ENCODE measurements around the gene PCYT2. TPM values are rescaled to one million over a fixed set of nuclear protein-coding genes. Genes with fewer than 3 reads are reported as not detected.

PCYT2 gene
- polyA plus RNA-seq, 1 donor (not counting 4 experiments of a cell fraction or from before 2014, with no cell fraction given): 38.1 TPM

DNA sequence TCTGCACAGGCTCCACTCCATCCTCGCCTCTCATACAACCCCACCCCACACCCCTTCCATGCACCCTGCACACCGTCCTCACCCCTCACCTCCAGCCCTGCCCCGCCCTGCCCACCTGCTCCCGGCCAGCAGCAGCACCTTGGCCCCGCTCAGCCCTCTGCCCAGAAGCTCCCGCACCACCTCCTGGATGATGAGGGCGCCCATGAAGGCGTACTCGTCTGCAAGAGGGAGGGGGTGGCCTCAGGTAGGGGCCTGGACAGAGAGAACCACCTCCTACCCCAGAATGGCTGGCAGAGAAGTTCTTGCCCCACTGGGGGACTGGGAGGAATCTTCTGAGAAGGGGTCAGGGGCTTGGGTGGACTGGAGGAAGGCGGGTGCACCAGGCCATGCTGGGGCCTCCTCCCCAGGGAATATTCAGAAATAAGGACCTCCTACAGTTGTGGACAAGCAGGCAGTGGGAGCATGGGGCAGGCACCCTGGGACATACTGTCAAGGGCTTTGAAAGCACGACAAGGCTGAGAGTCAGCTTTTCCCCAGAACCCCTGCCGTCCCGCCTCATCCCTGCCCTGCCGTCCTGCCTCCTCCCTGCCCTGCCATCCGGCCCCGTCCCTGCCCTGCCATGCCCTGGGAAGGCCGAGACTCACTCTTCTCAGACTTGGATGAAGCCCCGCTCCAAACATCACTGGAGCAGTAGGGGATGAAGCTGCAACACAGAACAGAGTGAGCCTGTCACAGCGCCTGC, 46.7 kb upstream of the PCYT2 start:
- Histone ChIP-seq H3K36me3 (ENCODE audit: control insufficient read depth in 2 of 2, extremely low read depth in 1 of 2, insufficient read depth in 2 of 2, low read length in 2 of 2) (no peaks in the 10 kb centered on the region), H3K9me3 (ENCODE audit: control insufficient read depth, low read depth, low read length) (no peaks in the 10 kb centered on the region), H4K20me1 (ENCODE audit: control insufficient read depth, extremely low read depth, insufficient read depth, low read length) (no peaks in the 10 kb centered on the region), H3K27me3 (ENCODE audit: control insufficient read depth, extremely low read depth, insufficient read depth, low read length) (peaks cover 60% of the 10 kb centered on the region), H2AFZ (ENCODE audit: control insufficient read depth, low read length) (no peak overlapping the region), H3K27ac (ENCODE audit: control insufficient read depth, insufficient read depth, low read length) (no peak overlapping the region), H3K9me1 (ENCODE audit: control insufficient read depth, extremely low read depth, insufficient read depth, low read length) (no peaks in the 10 kb centered on the region), H3K79me2 (ENCODE audit: control insufficient read depth, insufficient read depth, low read length) (no peaks in the 10 kb centered on the region), H3K4me1 (ENCODE audit: control insufficient read depth, extremely low read depth, insufficient read depth, low read length) (no peaks in the 10 kb centered on the region), H3K9ac (ENCODE audit: control insufficient read depth, extremely low read depth, insufficient read depth, low read length) (no peak overlapping the region), H3K4me3 (ENCODE audit: control insufficient read depth in 2 of 3, extremely low read depth in 1 of 3, insufficient read depth in 2 of 3, low read depth in 1 of 3, low read length in 3 of 3) (no peak overlapping the region), H3K4me2 (ENCODE audit: control insufficient read depth, extremely low read depth, insufficient read depth, low read depth, low read length) (no peak overlapping the region)
- FAIRE-seq: no peak
- TF ChIP-seq, protein P1, sequence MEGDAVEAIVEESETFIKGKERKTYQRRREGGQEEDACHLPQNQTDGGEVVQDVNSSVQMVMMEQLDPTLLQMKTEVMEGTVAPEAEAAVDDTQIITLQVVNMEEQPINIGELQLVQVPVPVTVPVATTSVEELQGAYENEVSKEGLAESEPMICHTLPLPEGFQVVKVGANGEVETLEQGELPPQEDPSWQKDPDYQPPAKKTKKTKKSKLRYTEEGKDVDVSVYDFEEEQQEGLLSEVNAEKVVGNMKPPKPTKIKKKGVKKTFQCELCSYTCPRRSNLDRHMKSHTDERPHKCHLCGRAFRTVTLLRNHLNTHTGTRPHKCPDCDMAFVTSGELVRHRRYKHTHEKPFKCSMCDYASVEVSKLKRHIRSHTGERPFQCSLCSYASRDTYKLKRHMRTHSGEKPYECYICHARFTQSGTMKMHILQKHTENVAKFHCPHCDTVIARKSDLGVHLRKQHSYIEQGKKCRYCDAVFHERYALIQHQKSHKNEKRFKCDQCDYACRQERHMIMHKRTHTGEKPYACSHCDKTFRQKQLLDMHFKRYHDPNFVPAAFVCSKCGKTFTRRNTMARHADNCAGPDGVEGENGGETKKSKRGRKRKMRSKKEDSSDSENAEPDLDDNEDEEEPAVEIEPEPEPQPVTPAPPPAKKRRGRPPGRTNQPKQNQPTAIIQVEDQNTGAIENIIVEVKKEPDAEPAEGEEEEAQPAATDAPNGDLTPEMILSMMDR (optimal IDR thresholded peaks at IDR 0.05 in 1 of 3, IDR thresholded peaks at IDR 0.05 in 1 of 3, conservative IDR thresholded peaks at IDR 0.05 in 1 of 3; ENCODE audit: extremely low read depth in 1 of 3, insufficient read depth in 2 of 3, low read length in 3 of 3): no peak
- dilution Hi-C loops (cut with MboI; ENCODE audit: extremely low pct_ligation_motif_present, low sequenced_read_pairs): no loop called here
- no peak for DNase-seq (ENCODE audit: low read depth, low spot score)

DNA sequence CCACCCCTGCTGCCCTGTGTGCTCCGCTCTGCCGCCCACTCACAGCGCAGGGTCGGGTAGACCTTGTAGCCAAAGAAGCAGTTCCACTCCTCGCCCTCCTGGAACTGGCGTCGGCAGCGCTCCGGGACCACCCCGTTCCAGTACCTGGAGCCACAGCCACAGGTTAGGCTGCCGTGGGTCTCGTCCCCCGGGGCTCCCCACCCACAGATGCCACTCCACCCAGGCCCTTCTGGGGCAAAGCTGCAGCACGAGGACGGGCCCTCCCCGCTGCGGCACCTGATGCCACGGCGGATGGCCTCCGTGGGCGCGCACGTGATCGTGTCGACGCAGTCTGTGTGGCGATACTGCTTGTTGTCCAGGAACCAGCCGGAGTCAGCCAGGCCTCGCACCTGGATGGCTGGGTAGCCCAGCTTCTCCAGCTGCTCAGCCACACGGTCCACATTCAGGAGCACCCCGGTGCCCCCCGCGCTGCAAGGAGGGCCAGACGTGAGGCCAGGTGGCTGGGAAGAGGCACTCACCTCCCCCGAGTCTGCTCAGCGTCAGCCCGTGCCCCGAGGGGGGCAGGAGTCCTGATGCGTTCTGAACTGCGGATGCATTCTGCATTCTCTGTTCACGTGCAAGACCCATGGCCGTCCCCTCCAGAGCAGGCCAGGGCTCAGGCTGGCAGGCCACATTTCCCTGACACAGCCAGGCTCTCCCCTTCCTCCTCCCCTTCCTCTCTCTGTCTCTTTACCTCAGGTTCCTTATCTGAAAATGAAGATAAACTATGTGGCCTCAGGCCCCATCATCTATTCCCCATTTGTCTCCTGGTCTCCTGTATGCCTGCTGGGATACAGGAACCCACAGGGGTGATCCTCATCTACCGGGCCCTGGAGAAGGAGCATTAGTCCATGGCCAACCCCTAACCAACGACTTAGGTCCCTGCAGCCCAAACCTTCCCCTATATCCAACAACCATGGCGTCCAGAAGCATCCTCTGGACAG, 45.7 kb upstream of the PCYT2 start:
- Histone ChIP-seq H3K36me3 (ENCODE audit: control insufficient read depth in 2 of 2, extremely low read depth in 1 of 2, insufficient read depth in 2 of 2, low read length in 2 of 2) (no peaks in the 10 kb centered on the region), H3K9me3 (ENCODE audit: control insufficient read depth, low read depth, low read length) (no peaks in the 10 kb centered on the region), H3K9me1 (ENCODE audit: control insufficient read depth, extremely low read depth, insufficient read depth, low read length) (no peaks in the 10 kb centered on the region), H3K4me3 (ENCODE audit: control insufficient read depth in 2 of 3, extremely low read depth in 1 of 3, insufficient read depth in 2 of 3, low read depth in 1 of 3, low read length in 3 of 3) (no peak overlapping the region), H3K9ac (ENCODE audit: control insufficient read depth, extremely low read depth, insufficient read depth, low read length) (no peak overlapping the region), H3K4me1 (ENCODE audit: control insufficient read depth, extremely low read depth, insufficient read depth, low read length) (no peaks in the 10 kb centered on the region), H2AFZ (ENCODE audit: control insufficient read depth, low read length) (no peak overlapping the region), H3K79me2 (ENCODE audit: control insufficient read depth, insufficient read depth, low read length) (no peaks in the 10 kb centered on the region), H3K27ac (ENCODE audit: control insufficient read depth, insufficient read depth, low read length) (no peak overlapping the region), H4K20me1 (ENCODE audit: control insufficient read depth, extremely low read depth, insufficient read depth, low read length) (no peaks in the 10 kb centered on the region), H3K27me3 (ENCODE audit: control insufficient read depth, extremely low read depth, insufficient read depth, low read length) (peaks cover 51% of the 10 kb centered on the region), H3K4me2 (ENCODE audit: control insufficient read depth, extremely low read depth, insufficient read depth, low read depth, low read length) (no peak overlapping the region)
- dilution Hi-C loops (cut with MboI; ENCODE audit: extremely low pct_ligation_motif_present, low sequenced_read_pairs): no loop called here
- TF ChIP-seq, protein P1 (optimal IDR thresholded peaks at IDR 0.05 in 1 of 3, IDR thresholded peaks at IDR 0.05 in 1 of 3, conservative IDR thresholded peaks at IDR 0.05 in 1 of 3; ENCODE audit: extremely low read depth in 1 of 3, insufficient read depth in 2 of 3, low read length in 3 of 3): no peak
- no peak for TF ChIP-seq EZH2 (IDR thresholded peaks at IDR 0.05; ENCODE audit: low read length)
- DNase-seq (ENCODE audit: low read depth, low spot score) (no peak), FAIRE-seq (no peak)

Data from keratinocyte (primary cell).